Keratinocyte (primary cell): ENCODE results near the gene CLSTN2. TPM values are rescaled to one million over a fixed set of nuclear protein-coding genes. Genes with fewer than 3 reads are reported as not detected.

Source experiments
- DNase-seq: peaks from one replicate; pipeline ENCODE4 v3.0.0-alpha.2; 2011; ENCODE audit warnings: low read depth, missing footprints, low spot score
- FAIRE-seq: peaks from 2 replicates; lab custom pipeline; 2011; peaks lifted over from hg19 to GRCh38; lab: Jason Lieb, UNC
- H2AFZ ChIP-seq: 2 replicates; pipeline ENCODE4 v1.6.0; 2012; ENCODE audit warnings: low read length, control low read depth, inconsistent platforms; ENCODE audit not compliant: control insufficient read depth
- H3K27ac ChIP-seq: 2 replicates; pipeline ENCODE4 v1.5.1; 2011; ENCODE audit warnings: low read length; ENCODE audit not compliant: control insufficient read depth, insufficient read depth
- H3K27me3 ChIP-seq: 3 replicates; pipeline ENCODE4 v1.6.0; 2011; ENCODE audit warnings: low read length; ENCODE audit not compliant: control insufficient read depth, insufficient read depth; ENCODE audit errors: extremely low read depth
- H3K36me3 ChIP-seq, 2 experiments: 2 replicates in 1 of 2; 3 replicates in 1 of 2; pipeline ENCODE4 v1.5.1; 2011; ENCODE audit warnings: low read length in 2 of 2, mild to moderate bottlenecking in 1 of 2; ENCODE audit not compliant: control insufficient read depth in 2 of 2, insufficient read depth in 2 of 2; ENCODE audit errors: extremely low read depth in 1 of 2
- H3K4me1 ChIP-seq: 3 replicates; pipeline ENCODE4 v1.5.1; 2011; ENCODE audit warnings: low read length; ENCODE audit not compliant: control insufficient read depth, insufficient read depth; ENCODE audit errors: extremely low read depth
- H3K4me2 ChIP-seq: 3 replicates; pipeline ENCODE4 v1.6.0; 2011; ENCODE audit warnings: low read depth, low read length; ENCODE audit not compliant: control insufficient read depth, insufficient read depth; ENCODE audit errors: extremely low read depth
- H3K4me3 ChIP-seq, 3 experiments: fragments of 200-600 bp in 1 of 3; sonication (generic) in 1 of 3; 2 replicates in 2 of 3; 3 replicates in 1 of 3; pipeline ENCODE4 v1.5.1; 2011 to 2016; ENCODE audit warnings: low read length in 3 of 3, mild to moderate bottlenecking in 3 of 3, control low read depth in 2 of 3, inconsistent platforms in 1 of 3, low read depth in 1 of 3, mixed read lengths in 1 of 3, mixed run types in 1 of 3, moderate library complexity in 1 of 3; ENCODE audit not compliant: control insufficient read depth in 2 of 3, insufficient read depth in 2 of 3; ENCODE audit errors: extremely low read depth in 1 of 3
- H3K79me2 ChIP-seq: 2 replicates; pipeline ENCODE4 v1.6.0; 2012; ENCODE audit warnings: low read length; ENCODE audit not compliant: control insufficient read depth, insufficient read depth
- H3K9ac ChIP-seq: 3 replicates; pipeline ENCODE4 v1.6.0; 2011; ENCODE audit warnings: low read length; ENCODE audit not compliant: control insufficient read depth, insufficient read depth; ENCODE audit errors: extremely low read depth
- H3K9me1 ChIP-seq: 3 replicates; pipeline ENCODE4 v1.6.0; 2011; ENCODE audit warnings: low read length; ENCODE audit not compliant: control insufficient read depth, insufficient read depth; ENCODE audit errors: extremely low read depth
- H3K9me3 ChIP-seq: 2 replicates; pipeline ENCODE4 v1.5.1; 2012; ENCODE audit warnings: low read depth, low read length; ENCODE audit not compliant: control insufficient read depth
- H4K20me1 ChIP-seq: 3 replicates; pipeline ENCODE4 v1.6.0; 2011; ENCODE audit warnings: low read length; ENCODE audit not compliant: control insufficient read depth, insufficient read depth; ENCODE audit errors: extremely low read depth
- EZH2 ChIP-seq: IDR thresholded peaks from one replicate; pipeline ENCODE4 v1.6.1; 2012; ENCODE audit warnings: inconsistent platforms, mild to moderate bottlenecking, low read length, moderate library complexity
- dilution Hi-C: fragments of 300-500 bp; cut with MboI; formaldehyde crosslinking; loops from one replicate; pipeline ENCODE4 v1.7.0; 2020; ENCODE audit warnings: low sequenced_read_pairs; ENCODE audit not compliant: extremely low pct_ligation_motif_present
- polyA plus RNA-seq, 5 experiments: library from polyadenylated mRNA; depleted of rRNA in 3 of 5; stranded (reverse) in 3 of 5; stranded (forward) in 1 of 5; unstranded in 1 of 5; fragments of >200 nt; gene quantifications; 1 replicate in 1 of 5; 2 replicates in 3 of 5; 3 replicates in 1 of 5; pipeline versions ENCODE4 v1.2.1 to v1.2.3, GENCODE V29; 2011 to 2012; ENCODE audit warnings: missing spikeins in 2 of 5, low read depth in 1 of 5, low replicate concordance in 1 of 5
- TF ChIP-seq, protein P1 (sequence below), 3 experiments: IDR thresholded peaks in 1 of 3; conservative IDR thresholded peaks in 1 of 3; optimal IDR thresholded peaks in 1 of 3; 2 replicates in 2 of 3; 3 replicates in 1 of 3; pipeline versions ENCODE3 to v1.5.1; 2011; ENCODE audit warnings: low read length in 3 of 3, mild to moderate bottlenecking in 3 of 3, moderate library complexity in 2 of 3, control low read depth in 1 of 3, inconsistent platforms in 1 of 3; ENCODE audit not compliant: insufficient read depth in 2 of 3; ENCODE audit errors: extremely low read depth in 1 of 3

The CLSTN2 gene
- polyA plus RNA-seq, 1 donor (not counting 4 experiments of a cell fraction or from before 2014, with no cell fraction given) = 0.09 TPM

DNA sequence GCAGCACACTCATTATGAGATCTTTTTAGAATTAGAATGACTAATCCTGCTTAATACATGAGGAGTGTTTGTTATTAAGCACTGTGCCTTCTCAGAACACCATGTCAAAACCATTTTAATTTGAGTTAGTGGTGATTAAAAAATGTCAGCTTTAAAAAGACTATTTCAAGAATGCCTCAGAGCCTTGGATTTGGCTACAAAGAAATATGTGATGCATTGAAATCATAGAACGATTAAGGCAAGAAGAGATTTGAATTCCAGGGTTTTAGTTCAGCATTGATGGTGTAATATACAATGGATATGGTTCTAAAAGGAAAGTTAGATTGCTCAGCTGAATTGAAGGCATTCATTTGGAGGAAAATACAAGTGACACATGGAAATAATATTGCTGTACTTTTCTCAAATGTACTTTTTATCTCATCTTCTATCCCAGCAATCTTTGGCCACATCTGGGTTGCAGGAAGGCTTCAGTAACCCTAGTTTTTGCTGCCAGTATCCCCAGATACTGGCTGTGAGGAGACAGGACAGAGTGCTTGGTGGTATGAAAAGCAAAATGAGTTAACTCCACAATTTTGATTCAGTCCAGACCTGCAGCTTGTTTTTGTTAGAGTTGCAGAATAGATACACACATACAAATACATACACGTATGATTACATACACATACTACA, 303.8 kb downstream of the CLSTN2 start:
- FAIRE-seq (no peak), DNase-seq (no peak)
- TF ChIP-seq, protein P1, sequence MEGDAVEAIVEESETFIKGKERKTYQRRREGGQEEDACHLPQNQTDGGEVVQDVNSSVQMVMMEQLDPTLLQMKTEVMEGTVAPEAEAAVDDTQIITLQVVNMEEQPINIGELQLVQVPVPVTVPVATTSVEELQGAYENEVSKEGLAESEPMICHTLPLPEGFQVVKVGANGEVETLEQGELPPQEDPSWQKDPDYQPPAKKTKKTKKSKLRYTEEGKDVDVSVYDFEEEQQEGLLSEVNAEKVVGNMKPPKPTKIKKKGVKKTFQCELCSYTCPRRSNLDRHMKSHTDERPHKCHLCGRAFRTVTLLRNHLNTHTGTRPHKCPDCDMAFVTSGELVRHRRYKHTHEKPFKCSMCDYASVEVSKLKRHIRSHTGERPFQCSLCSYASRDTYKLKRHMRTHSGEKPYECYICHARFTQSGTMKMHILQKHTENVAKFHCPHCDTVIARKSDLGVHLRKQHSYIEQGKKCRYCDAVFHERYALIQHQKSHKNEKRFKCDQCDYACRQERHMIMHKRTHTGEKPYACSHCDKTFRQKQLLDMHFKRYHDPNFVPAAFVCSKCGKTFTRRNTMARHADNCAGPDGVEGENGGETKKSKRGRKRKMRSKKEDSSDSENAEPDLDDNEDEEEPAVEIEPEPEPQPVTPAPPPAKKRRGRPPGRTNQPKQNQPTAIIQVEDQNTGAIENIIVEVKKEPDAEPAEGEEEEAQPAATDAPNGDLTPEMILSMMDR (optimal IDR thresholded peaks at IDR 0.05 in 1 of 3, IDR thresholded peaks at IDR 0.05 in 1 of 3, conservative IDR thresholded peaks at IDR 0.05 in 1 of 3; ENCODE audit: extremely low read depth in 1 of 3, insufficient read depth in 2 of 3, low read length in 3 of 3) = no peak
- TF ChIP-seq EZH2 = no peak
- H3K9me1 ChIP-seq = no peaks in the 10 kb centered on the region
- no peaks in the 10 kb centered on the region for H3K4me1 ChIP-seq
- H3K27ac ChIP-seq = no peak overlapping the region
- H3K27me3 ChIP-seq = no peaks in the 10 kb centered on the region
- H3K36me3 ChIP-seq = no peaks in the 10 kb centered on the region
- H2AFZ ChIP-seq = no peak overlapping the region
- no peaks in the 10 kb centered on the region for H3K9me3 ChIP-seq
- H3K4me3 ChIP-seq = no peak overlapping the region
- H3K79me2 ChIP-seq = no peaks in the 10 kb centered on the region
- no peak overlapping the region for H3K4me2 ChIP-seq
- H3K9ac ChIP-seq = no peak overlapping the region
- no peaks in the 10 kb centered on the region for H4K20me1 ChIP-seq
- dilution Hi-C loops = no loop called here

DNA sequence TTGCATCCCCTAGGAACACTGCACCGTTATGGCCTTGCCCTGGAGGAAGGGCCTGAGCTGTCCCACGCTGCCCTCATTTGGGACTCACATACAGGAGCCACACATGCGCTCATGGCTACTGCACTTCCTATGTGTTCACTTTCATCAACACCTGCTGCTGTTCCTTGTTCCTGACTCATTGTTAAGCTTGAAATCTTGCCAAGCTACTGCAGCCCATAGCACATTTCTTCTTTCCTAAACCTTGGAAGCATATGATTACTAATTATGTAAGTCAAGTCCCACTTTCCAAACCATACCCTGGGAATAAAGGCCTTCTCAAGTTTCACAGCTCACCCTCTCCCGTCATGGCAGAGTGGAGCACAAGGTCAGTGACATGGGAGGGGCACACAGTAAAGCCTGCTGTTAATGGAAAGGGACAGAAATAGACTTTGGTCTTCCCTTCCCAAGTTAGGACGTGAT, 307.9 kb downstream of the CLSTN2 start:
- TF ChIP-seq, protein P1 (optimal IDR thresholded peaks at IDR 0.05 in 1 of 3, IDR thresholded peaks at IDR 0.05 in 1 of 3, conservative IDR thresholded peaks at IDR 0.05 in 1 of 3; ENCODE audit: extremely low read depth in 1 of 3, insufficient read depth in 2 of 3, low read length in 3 of 3) = no peak
- TF ChIP-seq EZH2 = no peak
- no peaks in the 10 kb centered on the region for H3K9me3 ChIP-seq
- FAIRE-seq (peak; percentile 46), DNase-seq (peak; percentile 36)
- no peaks in the 10 kb centered on the region for H3K79me2 ChIP-seq
- no peak overlapping the region for H3K9ac ChIP-seq
- dilution Hi-C loops = no loop called here
- no peak overlapping the region for H3K4me3 ChIP-seq
- no peaks in the 10 kb centered on the region for H3K27me3 ChIP-seq
- no peaks in the 10 kb centered on the region for H4K20me1 ChIP-seq
- H3K27ac ChIP-seq = no peak overlapping the region
- H3K9me1 ChIP-seq = no peaks in the 10 kb centered on the region
- no peaks in the 10 kb centered on the region for H3K36me3 ChIP-seq
- H3K4me2 ChIP-seq = no peak overlapping the region
- no peaks in the 10 kb centered on the region for H3K4me1 ChIP-seq
- no peak overlapping the region for H2AFZ ChIP-seq
